Stimulated activated CD4-positive, alpha-beta T cell treated with anti-CD3 and anti-CD28 coated beads, Interleukin-1b, Interleukin-23, amount 100 ng/mL, for 1 hour (primary cell): ENCODE results near the gene TSPAN1.
A peak's percentile ranks its signal among the peaks of the same experiment; 100 is the strongest.

Experiments
- DNase-seq, 2 donors: peaks; one replicate each; pipeline ENCODE4 v3.0.0-alpha.2; 2020; ENCODE audit warnings: low read depth in 2 of 2

The TSPAN1 gene, protein sequence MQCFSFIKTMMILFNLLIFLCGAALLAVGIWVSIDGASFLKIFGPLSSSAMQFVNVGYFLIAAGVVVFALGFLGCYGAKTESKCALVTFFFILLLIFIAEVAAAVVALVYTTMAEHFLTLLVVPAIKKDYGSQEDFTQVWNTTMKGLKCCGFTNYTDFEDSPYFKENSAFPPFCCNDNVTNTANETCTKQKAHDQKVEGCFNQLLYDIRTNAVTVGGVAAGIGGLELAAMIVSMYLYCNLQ

DNA sequence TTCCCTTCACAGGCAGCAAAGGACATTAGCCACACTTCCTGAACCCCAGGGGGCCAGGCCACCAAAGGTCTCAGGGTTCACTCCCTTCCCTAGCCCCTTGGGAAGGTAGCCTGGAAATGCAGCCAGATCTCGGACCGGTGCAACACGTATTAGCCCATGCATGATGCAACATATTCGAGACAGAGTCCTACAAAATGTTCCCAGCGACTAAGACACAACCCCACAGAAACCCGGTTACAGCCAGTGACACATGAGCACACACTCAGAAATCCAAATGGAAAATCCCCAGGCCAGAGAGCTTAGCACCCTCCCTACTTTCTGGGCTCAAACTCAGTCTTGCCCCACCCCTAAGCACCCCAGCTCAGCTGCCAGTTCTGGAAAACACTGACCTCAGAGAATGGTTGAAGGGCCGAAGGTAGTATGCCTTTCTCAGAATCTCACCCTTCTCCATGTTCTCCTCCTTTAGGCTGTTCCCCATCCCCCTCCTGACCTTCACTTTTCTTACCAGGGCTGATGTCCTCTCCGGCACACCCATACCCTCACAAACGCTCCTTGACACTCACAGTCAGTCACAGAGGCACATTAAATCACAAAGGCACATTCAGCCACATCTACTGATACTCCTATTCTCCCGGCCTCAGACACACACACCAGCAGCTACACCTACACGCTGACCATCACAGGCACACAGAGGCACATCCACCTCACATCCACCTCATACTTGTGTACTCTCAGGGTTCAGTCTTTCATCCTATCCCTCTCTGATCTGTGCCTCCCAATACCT is at the start of gene TSPAN1:
Gene TSPAN1 (plus strand): TSS at position 640 of the 784 bp plus-strand sequence. CDS start 6,021 bp downstream, outside the sequence.
- DNase-seq: no peak

DNA sequence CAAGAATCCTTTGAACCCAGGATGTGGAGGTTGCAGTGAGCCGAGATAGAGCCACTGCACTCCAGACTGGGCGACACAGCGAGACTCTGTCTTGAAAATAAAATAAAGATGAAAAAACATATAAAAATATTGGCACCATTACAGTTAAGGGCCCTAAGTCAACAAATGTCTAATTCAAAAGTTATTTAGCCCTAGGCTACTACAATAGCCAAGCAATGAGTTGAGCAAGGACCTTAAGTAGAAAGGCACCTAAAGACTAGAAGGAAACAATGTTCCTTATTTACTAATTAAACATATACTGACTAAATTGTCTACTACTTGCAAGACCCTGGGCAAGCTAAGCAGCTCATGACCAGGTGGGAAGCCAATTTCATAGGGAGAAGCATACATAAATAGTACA is 46.5 kb upstream of the TSPAN1 start:
- no peak for DNase-seq

DNA sequence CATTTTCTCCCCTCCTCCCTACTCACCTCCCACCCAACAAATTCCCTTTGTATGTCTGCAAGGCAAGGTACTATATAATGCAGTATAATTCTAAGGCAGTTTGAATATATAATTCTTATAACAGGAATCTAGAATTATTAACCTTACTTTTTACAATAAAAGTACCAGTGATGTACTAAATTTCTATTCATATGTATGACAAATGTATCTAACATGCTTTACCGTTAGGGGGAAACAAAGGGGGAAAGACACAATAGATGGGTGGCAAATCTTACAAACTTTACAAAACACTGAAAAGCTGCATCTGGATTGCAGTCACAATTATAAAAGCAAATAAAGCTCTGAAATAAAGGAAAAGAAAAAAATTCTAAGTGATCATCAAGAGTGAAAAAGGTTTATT is 44.8 kb upstream of the TSPAN1 start:
- no peak for DNase-seq

DNA sequence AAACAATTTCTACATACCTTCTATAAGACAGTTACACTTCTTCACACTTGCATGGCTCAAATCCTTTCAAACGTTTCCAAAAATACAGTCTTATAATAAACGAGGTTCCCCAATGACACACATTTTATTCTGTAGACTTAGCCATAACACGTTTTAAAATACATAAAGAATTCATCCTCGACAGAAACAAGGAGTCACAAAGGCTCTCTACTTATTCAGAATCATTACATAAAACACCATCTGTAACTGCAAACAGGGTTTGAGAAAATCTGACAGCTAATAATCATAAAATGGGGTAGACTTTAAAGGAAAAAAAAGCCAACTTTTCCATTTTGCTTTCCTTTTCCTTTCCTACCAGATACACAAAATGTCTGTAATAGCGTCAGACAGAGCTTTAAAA is 44.3 kb upstream of the TSPAN1 start:
- DNase-seq: no peak

DNA sequence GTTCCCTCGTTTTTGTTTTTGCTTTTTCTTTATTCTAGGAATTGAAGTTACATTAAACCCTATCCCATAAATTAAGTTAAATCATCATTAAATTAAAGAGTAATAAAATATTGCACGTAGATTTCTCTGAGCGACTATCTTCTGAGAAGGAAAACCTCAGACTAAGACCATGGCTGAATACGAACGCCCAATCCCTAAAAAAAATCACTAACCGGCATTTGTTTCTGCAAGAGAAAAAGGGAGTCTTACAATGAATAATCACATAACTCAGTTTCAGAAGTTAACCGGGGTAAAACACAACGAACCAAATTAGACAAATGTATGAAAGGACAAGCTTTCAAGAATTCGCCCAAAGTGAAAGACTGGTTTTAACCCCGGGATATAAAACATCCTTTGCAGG is 43.8 kb upstream of the TSPAN1 start:
- DNase-seq: no peak

DNA sequence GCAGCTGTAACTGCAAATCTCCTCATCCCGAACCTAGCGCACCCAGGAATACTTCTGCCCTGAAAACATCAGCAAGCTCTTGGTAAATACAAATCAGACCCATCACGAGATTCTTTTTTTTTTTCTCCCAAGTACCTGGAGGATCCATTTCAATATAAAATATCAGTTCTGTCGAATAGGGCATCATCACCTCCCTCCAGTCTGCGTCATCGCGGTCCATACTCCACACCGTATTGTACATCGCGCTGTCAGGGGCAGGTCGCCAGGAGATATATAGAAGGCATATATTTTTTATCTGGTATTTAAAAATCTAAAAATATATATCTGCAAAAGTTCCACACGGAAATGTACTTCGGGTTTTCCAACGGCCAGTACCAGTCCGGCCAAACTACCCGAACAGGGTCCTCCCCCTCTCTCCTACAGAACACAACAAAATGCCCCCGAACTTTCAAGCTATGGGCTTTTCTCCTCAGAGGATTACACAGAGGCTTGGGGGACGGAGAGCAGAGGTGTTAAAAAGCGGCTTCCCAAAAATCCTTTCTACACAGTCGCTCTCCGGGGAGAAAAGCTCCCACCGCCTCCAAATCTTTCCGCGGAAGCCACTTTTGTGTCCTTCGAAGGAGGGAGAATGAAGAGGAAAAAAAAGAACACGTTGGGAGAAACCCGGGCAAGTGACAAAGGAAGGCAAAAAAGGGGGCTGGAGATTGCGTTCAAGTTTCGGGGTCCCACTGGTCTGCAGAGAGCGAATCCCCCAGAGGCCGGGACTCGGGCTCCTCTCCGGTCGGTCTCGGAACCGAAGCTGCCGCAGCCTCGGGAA is 43.0 kb upstream of the TSPAN1 start:
- peak in 1 of 2 donors; percentile 8 for DNase-seq

DNA sequence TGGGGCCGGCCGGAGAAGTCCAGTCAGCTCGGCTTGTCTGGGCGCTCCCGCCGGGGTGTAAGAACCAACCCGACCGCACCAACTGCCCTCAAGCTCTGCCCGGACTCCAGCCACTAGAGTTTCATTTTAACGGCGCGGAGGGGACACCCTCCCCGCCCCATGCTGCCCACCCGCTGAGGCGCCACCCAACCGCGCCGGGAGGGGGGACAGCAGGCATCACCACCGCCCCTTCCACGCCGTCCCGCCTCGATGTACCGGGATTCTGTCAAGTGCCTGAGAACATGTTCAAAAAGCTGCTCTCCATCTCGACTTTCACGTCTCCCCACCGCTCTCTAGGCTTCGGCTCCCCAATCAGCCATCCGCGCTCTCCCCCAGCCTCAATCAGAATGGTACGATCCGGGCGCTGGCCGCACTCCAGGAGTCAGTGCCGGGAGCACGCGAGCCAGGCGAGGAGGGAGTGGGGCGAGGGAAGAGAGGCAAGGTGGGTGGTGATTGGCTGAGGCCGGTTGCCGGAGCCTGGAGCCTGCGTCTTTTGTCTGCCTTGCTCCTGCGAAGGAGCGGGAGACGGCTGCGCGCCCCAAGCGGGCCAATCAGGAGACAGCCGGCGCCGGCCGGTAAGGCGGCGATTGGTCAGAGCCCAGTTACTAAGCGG is 42.2 kb upstream of the TSPAN1 start, which contains the start of gene PIK3R3:
Gene PIK3R3 (minus strand): TSS at position 101 of the 652 bp plus-strand sequence. CDS start 677 bp downstream, outside the sequence.
- DNase-seq: peak; percentile 54 to 69

DNA sequence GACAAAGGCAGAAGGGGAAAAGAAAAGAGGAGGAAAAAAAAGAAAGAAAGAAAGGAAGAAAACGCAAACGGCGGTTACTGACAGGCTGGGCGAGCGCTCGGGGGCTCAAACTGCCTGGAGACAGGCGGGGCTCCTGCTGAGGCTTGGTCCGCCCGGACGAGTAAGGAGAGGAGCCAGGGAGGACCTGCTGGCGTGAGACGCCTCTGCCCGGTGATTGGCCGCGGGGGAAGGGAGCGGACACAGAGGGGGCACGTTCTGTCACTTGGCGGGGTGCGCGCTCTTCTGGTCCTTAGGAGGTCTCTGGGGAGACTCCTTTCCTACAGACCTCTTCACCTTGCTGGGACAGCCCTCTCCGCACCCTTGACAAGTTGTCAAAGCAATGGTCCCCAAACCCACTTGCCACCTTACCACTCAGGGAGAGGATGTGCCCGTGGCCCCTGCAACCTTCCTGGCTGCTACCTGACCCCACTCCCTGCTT is 41.7 kb upstream of the TSPAN1 start:
- no peak for DNase-seq

DNA sequence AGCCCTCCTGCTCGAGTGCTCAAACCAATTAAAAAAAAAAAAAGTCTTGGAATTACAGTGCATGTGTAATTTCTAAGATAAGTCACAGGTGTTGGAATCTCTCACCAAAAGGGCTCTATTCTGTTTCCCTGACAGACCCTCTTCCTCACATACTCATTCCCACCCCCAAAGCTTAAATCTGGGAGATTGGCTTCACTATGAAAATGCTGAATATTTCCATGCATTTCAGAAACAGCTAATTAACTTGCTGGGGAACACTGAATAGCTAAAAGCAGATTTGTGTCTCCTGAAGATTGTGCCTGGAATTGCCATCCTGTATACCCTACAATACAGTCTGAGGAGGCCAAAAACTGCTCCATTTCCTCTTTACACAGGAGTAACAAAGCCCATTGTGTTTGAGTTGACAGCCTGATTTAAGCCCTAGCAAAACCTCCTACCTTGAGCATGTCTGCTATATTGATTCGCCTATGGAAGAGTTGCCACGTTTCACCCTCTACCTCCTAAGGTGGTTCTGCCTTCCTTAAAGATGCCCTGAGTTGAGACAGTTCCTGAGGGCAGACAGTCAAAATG is 41.0 kb upstream of the TSPAN1 start:
- DNase-seq: no peak

DNA sequence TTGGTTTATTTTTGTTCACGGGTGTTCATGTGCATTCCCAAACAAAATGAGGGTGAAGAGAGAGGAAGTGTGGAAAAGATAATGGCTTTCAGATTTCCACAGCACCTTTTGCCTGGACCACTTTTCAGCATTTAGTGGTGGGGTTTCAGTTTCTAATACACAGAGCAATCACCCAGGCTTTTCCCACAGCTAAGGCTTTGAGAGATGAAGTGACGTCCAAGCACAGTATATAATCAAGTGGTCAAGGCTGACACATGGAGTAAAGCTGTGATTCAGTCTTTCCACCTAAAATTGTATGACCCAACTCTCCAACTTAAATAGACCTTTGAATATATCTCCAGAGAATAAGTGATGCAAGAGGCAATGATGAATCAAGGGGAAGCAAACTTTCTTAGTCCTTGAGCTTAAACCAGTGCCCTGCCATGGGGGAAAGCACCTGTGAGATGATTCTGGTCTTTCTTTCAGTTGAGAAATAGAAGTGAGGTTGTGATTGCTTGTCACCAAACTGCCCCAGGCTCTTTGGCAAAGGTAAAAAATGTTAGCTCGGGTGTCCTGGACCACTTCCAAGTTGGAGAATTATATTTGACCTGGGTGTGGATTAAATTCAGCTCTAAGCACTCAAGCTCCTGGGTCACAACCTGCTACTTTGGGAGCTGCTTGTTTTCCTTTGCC is 40.1 kb upstream of the TSPAN1 start:
- DNase-seq: no peak

DNA sequence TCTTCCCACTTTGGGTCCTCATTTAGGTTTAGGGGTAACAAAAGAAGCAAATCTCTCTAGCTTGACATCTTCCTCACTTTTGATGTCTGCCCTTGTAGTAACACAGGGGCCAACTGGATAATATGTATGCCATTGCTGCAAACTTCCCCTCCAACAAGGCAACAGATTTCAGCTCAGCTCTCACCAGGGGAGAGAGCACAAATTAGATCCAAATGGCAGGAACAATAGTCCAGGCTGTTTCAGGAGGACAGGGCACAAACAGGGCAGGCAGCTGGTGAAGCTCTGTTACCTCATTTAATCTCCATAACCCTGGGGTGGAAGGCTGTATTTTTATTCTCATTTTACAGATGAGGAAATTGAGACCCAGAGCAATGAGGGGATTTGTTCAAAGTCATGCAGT is 38.2 kb upstream of the TSPAN1 start:
- no peak for DNase-seq

DNA sequence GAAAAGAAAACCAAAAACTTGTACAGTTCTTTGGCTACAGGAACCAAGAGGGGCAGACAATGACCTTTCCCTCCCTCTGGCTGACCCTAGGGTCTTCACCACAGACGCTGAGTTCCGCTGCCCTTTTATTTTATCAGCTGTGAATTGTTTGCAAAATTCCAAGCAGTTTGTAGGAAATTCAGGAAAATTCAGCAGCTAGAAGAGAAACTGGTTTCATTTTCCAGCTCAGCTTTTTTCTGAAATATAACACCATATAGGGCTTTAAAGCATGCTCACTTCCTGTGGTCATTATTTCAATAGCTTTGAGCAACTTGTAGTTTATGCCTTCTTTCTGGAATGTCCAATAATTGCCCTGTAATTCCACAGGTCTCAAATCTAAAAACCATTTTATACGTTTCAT is 37.0 kb upstream of the TSPAN1 start:
- DNase-seq: no peak

DNA sequence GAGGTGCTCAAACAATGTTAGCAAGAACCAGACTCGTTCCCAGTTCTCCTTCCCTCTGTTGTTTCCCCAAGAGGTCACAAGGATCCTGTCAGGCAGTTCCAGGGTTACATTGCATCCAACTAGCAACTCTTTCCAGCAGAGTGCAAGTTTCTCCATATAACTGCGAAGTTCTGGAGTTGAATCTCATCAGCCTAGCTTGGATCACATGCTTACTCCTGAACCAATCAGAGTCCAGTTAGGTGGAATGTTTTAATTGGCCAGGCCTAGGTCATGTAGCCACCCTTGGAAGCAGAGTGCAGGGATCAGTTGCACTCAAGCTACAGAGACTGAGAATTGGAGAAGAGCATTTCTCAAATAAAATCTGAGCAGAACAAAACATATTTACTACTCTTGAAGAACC is 26.6 kb upstream of the TSPAN1 start:
- DNase-seq: no peak

DNA sequence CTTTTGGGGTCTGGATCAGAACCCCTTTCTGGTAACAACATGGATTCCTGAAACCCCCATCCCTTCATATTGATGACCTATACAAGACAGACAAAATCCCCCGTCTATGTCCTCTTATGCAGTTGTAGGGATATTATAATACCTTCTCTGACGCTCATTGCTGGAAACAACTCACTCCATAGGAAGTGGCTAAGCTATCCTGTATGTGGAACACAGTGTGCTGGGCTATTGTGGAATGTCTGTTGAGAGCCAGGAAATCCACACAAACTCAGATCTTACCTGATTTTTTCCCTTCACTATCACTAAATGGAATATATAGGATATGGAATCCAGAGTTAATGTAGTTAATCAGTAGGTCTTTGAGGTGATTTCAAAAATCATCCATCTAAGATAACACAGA is 24.8 kb upstream of the TSPAN1 start:
- no peak for DNase-seq

DNA sequence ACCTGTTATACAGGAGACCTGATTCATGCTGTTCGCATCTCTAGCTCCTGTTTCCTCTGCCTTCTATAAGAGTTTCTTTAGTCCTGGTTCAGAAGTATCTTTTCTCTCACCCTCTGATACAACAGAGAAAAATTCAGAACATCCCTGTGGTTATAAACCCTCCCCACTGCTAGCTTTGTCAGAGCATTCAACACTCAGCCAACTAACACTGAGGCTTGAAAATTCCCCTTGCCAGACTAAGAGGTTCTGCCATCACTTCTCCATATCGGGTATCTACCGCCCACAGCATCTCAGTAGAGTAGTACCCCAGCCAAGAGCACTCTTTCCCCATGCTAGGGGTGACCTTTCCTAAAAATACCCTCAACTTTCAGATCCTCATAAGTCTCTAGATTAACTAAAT is 22.9 kb upstream of the TSPAN1 start:
- no peak for DNase-seq

DNA sequence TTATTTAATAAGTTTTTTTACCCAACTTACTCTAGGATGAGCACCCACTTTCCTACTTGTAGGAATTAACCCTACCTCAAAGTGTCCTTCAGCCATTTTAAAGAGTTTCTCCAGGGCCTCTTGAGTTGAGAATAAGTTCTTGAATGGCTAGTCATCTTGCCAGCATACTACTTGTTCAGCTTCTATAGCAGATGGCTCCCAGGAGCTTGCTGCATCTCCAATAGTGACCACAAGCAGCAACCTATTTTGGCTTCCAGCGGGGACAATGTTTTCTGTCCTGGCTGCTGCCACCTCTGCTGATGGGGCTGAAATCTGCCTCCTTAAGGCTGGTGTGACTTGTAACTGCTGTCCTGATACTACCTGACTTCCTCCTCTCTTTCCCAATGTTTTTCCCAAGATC is 21.7 kb upstream of the TSPAN1 start:
- no peak for DNase-seq

DNA sequence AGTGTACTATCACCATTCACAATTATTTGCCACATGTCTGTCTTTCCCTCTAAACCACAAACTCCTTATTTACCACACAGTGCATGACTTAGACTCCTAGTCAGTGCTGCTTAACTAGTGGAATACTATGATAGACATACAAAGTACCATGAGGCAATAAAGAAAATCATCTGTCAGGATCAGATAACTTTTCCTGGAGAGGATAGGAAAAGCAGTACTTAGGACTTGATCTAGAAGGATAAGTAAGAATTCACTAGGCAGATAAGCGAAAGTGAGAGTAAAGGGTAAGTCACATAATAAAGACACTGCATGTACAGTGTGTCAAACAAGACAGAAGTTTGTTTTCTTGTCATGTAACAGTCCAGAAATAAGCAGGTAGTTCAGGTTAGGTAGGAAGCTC is 21.2 kb upstream of the TSPAN1 start:
- no peak for DNase-seq

DNA sequence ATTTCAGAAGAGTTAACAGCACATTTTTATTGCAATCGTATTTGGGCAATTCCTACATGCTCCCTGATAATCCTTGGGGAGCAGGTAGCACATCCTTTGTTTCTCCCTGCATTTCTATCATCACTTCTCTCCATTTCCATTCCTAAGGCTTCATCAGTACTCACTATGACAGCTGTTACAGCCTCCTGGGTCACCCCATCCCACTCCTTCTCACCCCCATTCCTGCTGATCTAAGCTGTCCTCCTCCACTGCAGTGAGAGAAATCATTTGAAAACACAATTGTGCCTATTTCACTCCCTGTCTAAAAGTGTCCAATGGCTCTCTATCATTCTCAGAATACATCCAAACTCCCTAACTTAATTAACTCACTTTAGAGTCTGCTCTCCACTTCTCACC is 17.0 kb upstream of the TSPAN1 start:
- no peak for DNase-seq

DNA sequence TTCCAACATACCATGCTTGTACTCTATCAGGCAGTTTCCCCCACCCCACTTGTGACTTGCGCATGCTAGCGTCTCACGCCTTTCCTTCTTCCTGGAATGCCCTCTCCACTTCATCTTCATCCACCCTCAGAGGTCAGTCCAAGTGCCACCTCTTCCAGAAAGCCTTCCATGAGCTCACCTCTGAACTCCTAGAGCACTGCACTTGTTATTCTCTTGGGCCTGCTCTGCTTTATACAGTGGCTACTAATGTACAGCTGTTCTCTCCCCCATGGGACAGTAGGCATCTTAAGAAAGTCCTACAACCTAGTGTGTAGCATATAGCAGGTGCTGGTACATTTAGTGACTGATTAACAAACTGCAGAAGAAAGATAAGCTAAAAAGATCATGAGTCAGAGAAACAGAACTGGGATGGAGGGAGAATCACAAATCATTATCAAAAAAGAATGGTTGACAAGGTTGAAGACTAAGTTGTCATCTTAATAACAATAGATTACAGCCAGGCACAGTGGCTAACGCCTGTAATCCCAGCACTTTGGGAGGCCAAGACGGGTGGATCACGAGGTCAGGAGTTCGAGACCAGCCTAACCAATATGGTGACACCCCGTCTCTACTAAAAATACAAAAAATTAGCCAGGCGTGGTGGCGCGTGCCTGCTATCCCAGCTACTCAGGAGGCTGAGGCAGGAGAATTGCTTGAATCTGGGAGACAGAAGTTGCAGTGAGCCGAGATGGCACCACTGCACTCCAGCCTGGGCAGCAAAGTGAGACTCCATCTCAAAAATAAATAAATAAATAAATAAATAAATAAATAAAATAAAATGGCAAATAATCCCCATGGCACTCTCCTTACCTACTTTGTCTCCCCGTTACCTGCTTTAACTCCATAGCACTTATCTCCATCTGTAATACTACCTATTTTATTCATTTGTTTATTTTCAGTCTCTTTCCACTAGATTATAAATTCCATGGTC is 16.3 kb upstream of the TSPAN1 start:
- DNase-seq: no peak

DNA sequence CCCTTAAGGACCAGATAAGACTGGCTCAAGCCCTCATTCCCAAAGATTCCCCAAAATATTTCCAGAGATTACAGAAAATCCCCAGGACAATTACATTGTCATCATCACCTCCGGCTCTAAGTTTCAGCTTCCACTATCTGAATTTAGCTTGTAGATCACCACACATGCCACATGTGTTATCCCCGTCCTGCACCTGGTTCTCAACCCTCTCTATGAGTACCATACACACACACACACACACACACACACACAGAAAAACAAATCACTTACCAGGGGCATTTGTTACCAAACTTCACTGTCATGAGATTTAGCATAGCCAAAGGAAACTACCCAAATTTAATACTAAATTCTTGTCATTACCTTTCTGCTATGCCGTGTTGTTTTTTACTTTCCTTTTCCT is 15.4 kb upstream of the TSPAN1 start:
- no peak for DNase-seq
